ENCODE measurements around the gene UMPS. TPM values are rescaled to one million over a fixed set of nuclear protein-coding genes. Genes with fewer than 3 reads are reported as not detected.
A peak's percentile ranks its signal among the peaks of the same experiment; 100 is the strongest.

Gene UMPS
- total and polyA plus RNA-seq, 2 experiments from 2014 or later = 44.1 to 48.8 TPM

DNA sequence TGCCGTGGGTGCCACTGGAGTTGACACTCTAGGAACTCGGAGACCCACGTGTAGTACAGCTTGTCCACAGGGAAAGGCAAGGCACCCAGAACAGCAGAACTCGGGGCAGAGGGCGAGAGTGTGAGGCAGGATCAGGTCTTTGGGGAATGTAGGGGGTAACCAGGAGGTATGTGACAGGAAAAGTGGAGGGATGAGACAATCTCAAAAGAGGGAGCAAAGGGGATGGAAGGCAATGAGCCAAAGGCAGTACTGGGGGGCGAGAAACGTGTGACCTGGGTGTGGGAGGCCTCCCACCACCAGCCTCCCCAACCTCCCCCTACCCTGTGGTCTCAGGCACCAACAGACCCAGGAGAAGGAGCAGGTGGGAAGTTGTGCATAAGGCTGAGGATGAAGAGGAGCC lies 48.9 kb downstream of the UMPS start:
- Histone ChIP-seq H3K36me3 (ENCODE audit: insufficient read depth) (peaks cover 1% of the 10 kb centered on the region; the same call in 1 of the 2 replicates), H3K79me2 (replicated peaks; ENCODE audit: insufficient read depth) (peaks cover 30% of the 10 kb centered on the region), H3F3A (replicated peaks; ENCODE audit: low read depth) (0 out of 2 replicates have a peak, but pooled peaks cover 9% of the 10 kb centered on the region), H3K27ac (ENCODE audit: low read depth) (peak overlapping the region; percentile 66; the same call in 1 of the 2 replicates), H2AFZ (no peak overlapping the region), H3K9me2 (ENCODE audit: insufficient read depth) (no peaks in the 10 kb centered on the region), H3K27me3 (ENCODE audit: insufficient read depth) (no peaks in the 10 kb centered on the region), H3K4me1 (ENCODE audit: insufficient read depth) (peaks cover 40% of the 10 kb centered on the region), H4K20me1 (replicated peaks; ENCODE audit: insufficient read depth) (peaks cover 3% of the 10 kb centered on the region), H3K4me3 (no peak overlapping the region), H3K4me2 (no peak overlapping the region)
- DNase-seq (ENCODE audit: low spot score) (no peak), ATAC-seq (no peak)
- H3K9me3 Mint-ChIP-seq = no peaks in the 10 kb centered on the region
- no peak overlapping the region for H3K4me3 Mint-ChIP-seq
- peaks cover 28% of the 10 kb centered on the region for H3K36me3 Mint-ChIP-seq (ENCODE audit: low read depth)
- peaks cover 61% of the 10 kb centered on the region for H3K4me1 Mint-ChIP-seq
- H3K27ac Mint-ChIP-seq = 0 out of 2 replicates have a peak overlapping the region, but pooled peaks have one; percentile 10
- peaks cover 9% of the 10 kb centered on the region for H3K27me3 Mint-ChIP-seq (ENCODE audit: insufficient read depth, low read depth, poor library complexity)
- no peak for TF ChIP-seq NANOG (IDR thresholded peaks at IDR 0.05; ENCODE audit: borderline replicate concordance)
- TF ChIP-seq, protein P1, sequence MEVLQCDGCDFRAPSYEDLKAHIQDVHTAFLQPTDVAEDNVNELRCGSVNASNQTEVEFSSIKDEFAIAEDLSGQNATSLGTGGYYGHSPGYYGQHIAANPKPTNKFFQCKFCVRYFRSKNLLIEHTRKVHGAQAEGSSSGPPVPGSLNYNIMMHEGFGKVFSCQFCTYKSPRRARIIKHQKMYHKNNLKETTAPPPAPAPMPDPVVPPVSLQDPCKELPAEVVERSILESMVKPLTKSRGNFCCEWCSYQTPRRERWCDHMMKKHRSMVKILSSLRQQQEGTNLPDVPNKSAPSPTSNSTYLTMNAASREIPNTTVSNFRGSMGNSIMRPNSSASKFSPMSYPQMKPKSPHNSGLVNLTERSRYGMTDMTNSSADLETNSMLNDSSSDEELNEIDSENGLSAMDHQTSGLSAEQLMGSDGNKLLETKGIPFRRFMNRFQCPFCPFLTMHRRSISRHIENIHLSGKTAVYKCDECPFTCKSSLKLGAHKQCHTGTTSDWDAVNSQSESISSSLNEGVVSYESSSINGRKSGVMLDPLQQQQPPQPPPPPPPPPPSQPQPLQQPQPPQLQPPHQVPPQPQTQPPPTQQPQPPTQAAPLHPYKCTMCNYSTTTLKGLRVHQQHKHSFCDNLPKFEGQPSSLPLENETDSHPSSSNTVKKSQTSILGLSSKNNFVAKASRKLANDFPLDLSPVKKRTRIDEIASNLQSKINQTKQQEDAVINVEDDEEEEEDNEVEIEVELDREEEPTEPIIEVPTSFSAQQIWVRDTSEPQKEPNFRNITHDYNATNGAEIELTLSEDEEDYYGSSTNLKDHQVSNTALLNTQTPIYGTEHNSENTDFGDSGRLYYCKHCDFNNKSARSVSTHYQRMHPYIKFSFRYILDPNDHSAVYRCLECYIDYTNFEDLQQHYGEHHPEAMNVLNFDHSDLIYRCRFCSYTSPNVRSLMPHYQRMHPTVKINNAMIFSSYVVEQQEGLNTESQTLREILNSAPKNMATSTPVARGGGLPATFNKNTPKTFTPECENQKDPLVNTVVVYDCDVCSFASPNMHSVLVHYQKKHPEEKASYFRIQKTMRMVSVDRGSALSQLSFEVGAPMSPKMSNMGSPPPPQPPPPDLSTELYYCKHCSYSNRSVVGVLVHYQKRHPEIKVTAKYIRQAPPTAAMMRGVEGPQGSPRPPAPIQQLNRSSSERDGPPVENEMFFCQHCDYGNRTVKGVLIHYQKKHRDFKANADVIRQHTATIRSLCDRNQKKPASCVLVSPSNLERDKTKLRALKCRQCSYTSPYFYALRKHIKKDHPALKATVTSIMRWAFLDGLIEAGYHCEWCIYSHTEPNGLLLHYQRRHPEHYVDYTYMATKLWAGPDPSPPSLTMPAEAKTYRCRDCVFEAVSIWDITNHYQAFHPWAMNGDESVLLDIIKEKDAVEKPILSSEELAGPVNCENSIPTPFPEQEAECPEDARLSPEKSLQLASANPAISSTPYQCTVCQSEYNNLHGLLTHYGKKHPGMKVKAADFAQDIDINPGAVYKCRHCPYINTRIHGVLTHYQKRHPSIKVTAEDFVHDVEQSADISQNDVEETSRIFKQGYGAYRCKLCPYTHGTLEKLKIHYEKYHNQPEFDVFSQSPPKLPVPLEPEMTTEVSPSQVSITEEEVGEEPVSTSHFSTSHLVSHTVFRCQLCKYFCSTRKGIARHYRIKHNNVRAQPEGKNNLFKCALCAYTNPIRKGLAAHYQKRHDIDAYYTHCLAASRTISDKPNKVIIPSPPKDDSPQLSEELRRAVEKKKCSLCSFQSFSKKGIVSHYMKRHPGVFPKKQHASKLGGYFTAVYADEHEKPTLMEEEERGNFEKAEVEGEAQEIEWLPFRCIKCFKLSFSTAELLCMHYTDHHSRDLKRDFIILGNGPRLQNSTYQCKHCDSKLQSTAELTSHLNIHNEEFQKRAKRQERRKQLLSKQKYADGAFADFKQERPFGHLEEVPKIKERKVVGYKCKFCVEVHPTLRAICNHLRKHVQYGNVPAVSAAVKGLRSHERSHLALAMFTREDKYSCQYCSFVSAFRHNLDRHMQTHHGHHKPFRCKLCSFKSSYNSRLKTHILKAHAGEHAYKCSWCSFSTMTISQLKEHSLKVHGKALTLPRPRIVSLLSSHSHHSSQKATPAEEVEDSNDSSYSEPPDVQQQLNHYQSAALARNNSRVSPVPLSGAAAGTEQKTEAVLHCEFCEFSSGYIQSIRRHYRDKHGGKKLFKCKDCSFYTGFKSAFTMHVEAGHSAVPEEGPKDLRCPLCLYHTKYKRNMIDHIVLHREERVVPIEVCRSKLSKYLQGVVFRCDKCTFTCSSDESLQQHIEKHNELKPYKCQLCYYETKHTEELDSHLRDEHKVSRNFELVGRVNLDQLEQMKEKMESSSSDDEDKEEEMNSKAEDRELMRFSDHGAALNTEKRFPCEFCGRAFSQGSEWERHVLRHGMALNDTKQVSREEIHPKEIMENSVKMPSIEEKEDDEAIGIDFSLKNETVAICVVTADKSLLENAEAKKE (CRISPR knock-in tag; IDR thresholded peaks at IDR 0.05) = no peak
- TF ChIP-seq, protein P2, sequence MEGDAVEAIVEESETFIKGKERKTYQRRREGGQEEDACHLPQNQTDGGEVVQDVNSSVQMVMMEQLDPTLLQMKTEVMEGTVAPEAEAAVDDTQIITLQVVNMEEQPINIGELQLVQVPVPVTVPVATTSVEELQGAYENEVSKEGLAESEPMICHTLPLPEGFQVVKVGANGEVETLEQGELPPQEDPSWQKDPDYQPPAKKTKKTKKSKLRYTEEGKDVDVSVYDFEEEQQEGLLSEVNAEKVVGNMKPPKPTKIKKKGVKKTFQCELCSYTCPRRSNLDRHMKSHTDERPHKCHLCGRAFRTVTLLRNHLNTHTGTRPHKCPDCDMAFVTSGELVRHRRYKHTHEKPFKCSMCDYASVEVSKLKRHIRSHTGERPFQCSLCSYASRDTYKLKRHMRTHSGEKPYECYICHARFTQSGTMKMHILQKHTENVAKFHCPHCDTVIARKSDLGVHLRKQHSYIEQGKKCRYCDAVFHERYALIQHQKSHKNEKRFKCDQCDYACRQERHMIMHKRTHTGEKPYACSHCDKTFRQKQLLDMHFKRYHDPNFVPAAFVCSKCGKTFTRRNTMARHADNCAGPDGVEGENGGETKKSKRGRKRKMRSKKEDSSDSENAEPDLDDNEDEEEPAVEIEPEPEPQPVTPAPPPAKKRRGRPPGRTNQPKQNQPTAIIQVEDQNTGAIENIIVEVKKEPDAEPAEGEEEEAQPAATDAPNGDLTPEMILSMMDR (conservative IDR thresholded peaks at IDR 0.05; ENCODE audit: low read depth in 2 of 2) = no peak
- no peak for TF ChIP-seq EZH2phosphoT487 (IDR thresholded peaks at IDR 0.05; ENCODE audit: unreplicated experiment)
- TF ChIP-seq, protein P3, sequence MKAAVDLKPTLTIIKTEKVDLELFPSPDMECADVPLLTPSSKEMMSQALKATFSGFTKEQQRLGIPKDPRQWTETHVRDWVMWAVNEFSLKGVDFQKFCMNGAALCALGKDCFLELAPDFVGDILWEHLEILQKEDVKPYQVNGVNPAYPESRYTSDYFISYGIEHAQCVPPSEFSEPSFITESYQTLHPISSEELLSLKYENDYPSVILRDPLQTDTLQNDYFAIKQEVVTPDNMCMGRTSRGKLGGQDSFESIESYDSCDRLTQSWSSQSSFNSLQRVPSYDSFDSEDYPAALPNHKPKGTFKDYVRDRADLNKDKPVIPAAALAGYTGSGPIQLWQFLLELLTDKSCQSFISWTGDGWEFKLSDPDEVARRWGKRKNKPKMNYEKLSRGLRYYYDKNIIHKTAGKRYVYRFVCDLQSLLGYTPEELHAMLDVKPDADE (IDR thresholded peaks at IDR 0.05) = no peak
- TF ChIP-seq EZH2 (IDR thresholded peaks at IDR 0.05; ENCODE audit: low read depth, unreplicated experiment) = no peak
- TF ChIP-seq CREB1 (CRISPR knock-in tag; IDR thresholded peaks at IDR 0.05; ENCODE audit: low read depth) = no peak
- no peak for TF ChIP-seq STAT1 (IDR thresholded peaks at IDR 0.05; ENCODE audit: unreplicated experiment)
- no peak for TF ChIP-seq POLR2AphosphoS5 (IDR thresholded peaks at IDR 0.05; ENCODE audit: low read depth)
- no peak for TF ChIP-seq ZNF114 (CRISPR knock-in tag; IDR thresholded peaks at IDR 0.05)

All from GM23338 (cell line).